ENCODE data around the gene ADAMTS6.

DNA sequence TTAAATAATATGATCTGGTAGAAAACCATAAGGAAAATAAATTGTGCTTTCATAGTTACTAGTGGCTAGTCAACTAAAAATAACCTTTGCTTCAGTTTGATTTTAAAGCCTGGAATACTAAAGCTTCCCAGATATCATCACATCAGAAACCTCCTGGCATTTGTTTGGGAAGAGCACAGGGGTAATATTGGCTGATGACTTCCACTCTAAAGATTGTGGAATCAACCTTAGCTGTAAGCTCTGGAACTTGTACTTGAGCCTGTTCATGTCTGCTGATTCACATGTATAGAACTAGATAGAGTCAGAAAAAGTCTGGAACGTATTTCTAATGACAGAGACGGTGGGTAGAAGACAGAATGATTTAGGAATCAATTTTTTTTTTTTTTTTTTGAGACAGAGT is 367.9 kb downstream of the ADAMTS6 start:
- TF ChIP-seq, protein P1, sequence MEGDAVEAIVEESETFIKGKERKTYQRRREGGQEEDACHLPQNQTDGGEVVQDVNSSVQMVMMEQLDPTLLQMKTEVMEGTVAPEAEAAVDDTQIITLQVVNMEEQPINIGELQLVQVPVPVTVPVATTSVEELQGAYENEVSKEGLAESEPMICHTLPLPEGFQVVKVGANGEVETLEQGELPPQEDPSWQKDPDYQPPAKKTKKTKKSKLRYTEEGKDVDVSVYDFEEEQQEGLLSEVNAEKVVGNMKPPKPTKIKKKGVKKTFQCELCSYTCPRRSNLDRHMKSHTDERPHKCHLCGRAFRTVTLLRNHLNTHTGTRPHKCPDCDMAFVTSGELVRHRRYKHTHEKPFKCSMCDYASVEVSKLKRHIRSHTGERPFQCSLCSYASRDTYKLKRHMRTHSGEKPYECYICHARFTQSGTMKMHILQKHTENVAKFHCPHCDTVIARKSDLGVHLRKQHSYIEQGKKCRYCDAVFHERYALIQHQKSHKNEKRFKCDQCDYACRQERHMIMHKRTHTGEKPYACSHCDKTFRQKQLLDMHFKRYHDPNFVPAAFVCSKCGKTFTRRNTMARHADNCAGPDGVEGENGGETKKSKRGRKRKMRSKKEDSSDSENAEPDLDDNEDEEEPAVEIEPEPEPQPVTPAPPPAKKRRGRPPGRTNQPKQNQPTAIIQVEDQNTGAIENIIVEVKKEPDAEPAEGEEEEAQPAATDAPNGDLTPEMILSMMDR (IDR thresholded peaks at IDR 0.05), result no peak
- TF ChIP-seq POLR2A (IDR thresholded peaks at IDR 0.05), result no peak

All from heart left ventricle (tissue), 13 donors.